SK-N-SH (cell line): ENCODE measurements around the gene ELF5.

ENCODE experiments used
- CHD2 ChIP-seq: fragments of 150-350 bp; IDR thresholded peaks from 2 replicates; pipeline ENCODE4 v1.6.1; 2018; ENCODE audit warnings: low read length; ENCODE audit not compliant: partially characterized antibody
- EP300 ChIP-seq, 2 experiments: IDR thresholded peaks; 2 replicates each; pipeline versions ENCODE4 v1.4.0 to v1.6.1; 2012; ENCODE audit warnings: borderline replicate concordance in 1 of 2, low read depth in 1 of 2, low read length in 1 of 2
- FOXM1 ChIP-seq: IDR thresholded peaks from 2 replicates; pipeline ENCODE4 v1.4.0; 2012; ENCODE audit warnings: low read depth, mild to moderate bottlenecking
- SMC3 ChIP-seq: IDR thresholded peaks from 2 replicates; pipeline ENCODE4 v1.6.1; 2012; ENCODE audit warnings: low read depth, low read length, improper control_type of control experiment
- USF2 ChIP-seq: fragments of 150-350 bp; IDR thresholded peaks from 2 replicates; pipeline ENCODE4 v1.6.1; 2017; ENCODE audit warnings: antibody characterized with exemption, low read length, low read depth, borderline replicate concordance
- TF ChIP-seq, protein P1 (sequence below): fragments of 200-600 bp; sonication (generic); IDR thresholded peaks from 2 replicates; pipeline ENCODE4 v1.6.1; 2017; ENCODE audit warnings: antibody characterized with exemption, mild to moderate bottlenecking, moderate library complexity

- TF ChIP-seq, protein P1, sequence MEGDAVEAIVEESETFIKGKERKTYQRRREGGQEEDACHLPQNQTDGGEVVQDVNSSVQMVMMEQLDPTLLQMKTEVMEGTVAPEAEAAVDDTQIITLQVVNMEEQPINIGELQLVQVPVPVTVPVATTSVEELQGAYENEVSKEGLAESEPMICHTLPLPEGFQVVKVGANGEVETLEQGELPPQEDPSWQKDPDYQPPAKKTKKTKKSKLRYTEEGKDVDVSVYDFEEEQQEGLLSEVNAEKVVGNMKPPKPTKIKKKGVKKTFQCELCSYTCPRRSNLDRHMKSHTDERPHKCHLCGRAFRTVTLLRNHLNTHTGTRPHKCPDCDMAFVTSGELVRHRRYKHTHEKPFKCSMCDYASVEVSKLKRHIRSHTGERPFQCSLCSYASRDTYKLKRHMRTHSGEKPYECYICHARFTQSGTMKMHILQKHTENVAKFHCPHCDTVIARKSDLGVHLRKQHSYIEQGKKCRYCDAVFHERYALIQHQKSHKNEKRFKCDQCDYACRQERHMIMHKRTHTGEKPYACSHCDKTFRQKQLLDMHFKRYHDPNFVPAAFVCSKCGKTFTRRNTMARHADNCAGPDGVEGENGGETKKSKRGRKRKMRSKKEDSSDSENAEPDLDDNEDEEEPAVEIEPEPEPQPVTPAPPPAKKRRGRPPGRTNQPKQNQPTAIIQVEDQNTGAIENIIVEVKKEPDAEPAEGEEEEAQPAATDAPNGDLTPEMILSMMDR = no peak
- no peak for TF ChIP-seq EP300 (IDR thresholded peaks at IDR 0.05; ENCODE audit: borderline replicate concordance in 1 of 2, low read depth in 1 of 2, low read length in 1 of 2)
- TF ChIP-seq CHD2 = no peak
- no peak for TF ChIP-seq USF2
- TF ChIP-seq SMC3 = no peak
- TF ChIP-seq FOXM1 = no peak
Observed at GRCh38 chr11:34483106-34483874, 30.3 kb downstream of the ELF5 start.
